Thyroid gland (tissue), 4 donors: Measurements from ENCODE around the gene HDAC9. TPM values are rescaled to one million over a fixed set of nuclear protein-coding genes. Genes with fewer than 3 reads are reported as not detected.

ENCODE experiments used
- DNase-seq, 2 donors: peaks; one replicate each; pipeline ENCODE4 v3.0.0-alpha.2; 2019
- H3K27ac ChIP-seq, 3 donors: fragments of 200-600 bp; sonication (generic); 1 replicate in 2 of 3; 2 replicates in 1 of 3; pipeline ENCODE4 v1.5.1; 2016 to 2019; ENCODE audit warnings: mild to moderate bottlenecking in 1 of 3, moderate library complexity in 1 of 3
- H3K27me3 ChIP-seq: fragments of 200-600 bp; sonication (generic); one replicate; pipeline ENCODE4 v1.5.1; 2019
- H3K36me3 ChIP-seq, 2 donors: fragments of 200-600 bp; sonication (generic); one replicate each; pipeline ENCODE4 v1.5.1; 2016 to 2019
- H3K4me1 ChIP-seq, 2 donors: fragments of 200-600 bp; sonication (generic); one replicate each; pipeline ENCODE4 v1.5.1; 2017 to 2019
- H3K4me3 ChIP-seq, 3 donors: fragments of 200-600 bp; sonication (generic); replicated peaks in 1 of 3; 1 replicate in 2 of 3; 2 replicates in 1 of 3; pipeline ENCODE4 v1.5.1; 2016; ENCODE audit warnings: mild to moderate bottlenecking in 1 of 3
- H3K9me3 ChIP-seq: fragments of 200-600 bp; sonication (generic); one replicate; pipeline ENCODE4 v1.5.1; 2017
- CTCF ChIP-seq, 6 experiments: fragments of 200-600 bp in 3 of 6; fragments of 450-650 bp in 3 of 6; sonication (generic) in 3 of 6; IDR thresholded peaks; one replicate each; pipeline ENCODE4 v1.5.1; 2016 to 2019; ENCODE audit warnings: antibody characterized with exemption in 6 of 6, mild to moderate bottlenecking in 2 of 6, inconsistent platforms in 1 of 6, moderate library complexity in 1 of 6
- POLR2A ChIP-seq, 2 donors: fragments of 450-650 bp; IDR thresholded peaks; one replicate each; pipeline ENCODE4 v1.6.1; 2017; ENCODE audit warnings: antibody characterized with exemption in 2 of 2, mild to moderate bottlenecking in 2 of 2, moderate library complexity in 1 of 2
- WGBS, 2 donors: methylation state at CpG; one replicate each; pipeline ENCODE4 v1.1.5; 2017; 5-methylcytosine and 5-hydroxymethylcytosine counted together
- intact Hi-C: fragments of 100-400 bp; cut with DNase I; formaldehyde crosslinking; loops from one replicate; pipeline ENCODE4 v1.15.1; 2023
- total RNA-seq, 4 donors: library from RNA; depleted of rRNA; stranded (reverse); fragments of >200 nt; gene quantifications; one replicate each; pipeline ENCODE4 v1.2.3, GENCODE V29; 2016

The HDAC9 gene
- total RNA-seq, 4 donors from 2014 or later = 5.4 to 28.2 (median 7.2) TPM

- Histone ChIP-seq H3K9me3 (no peaks in the 10 kb centered on the region), H3K27ac (no peak overlapping the region), H3K36me3 (no peaks in the 10 kb centered on the region), H3K27me3 (no peaks in the 10 kb centered on the region), H3K4me3 (no peak overlapping the region), H3K4me1 (no peaks in the 10 kb centered on the region)
- TF ChIP-seq POLR2A (IDR thresholded peaks at IDR 0.05) (no peak), CTCF (IDR thresholded peaks at IDR 0.05) (no peak)
- WGBS, 2 donors = 82 to 85% methylated on average over 2 of the region's 2 CpGs
- DNase-seq = no peak
- intact Hi-C loops = no loop called here
Observed at GRCh38 chr7:18680576-18680975, 185.0 kb downstream of the HDAC9 start.

GRCh38 chr7:18684916-18685315 is 189.4 kb downstream of the HDAC9 start:
- intact Hi-C loops = no loop called here
- WGBS, 2 donors = 55 to 64% methylated on average over 1 of the region's 1 CpG
- Histone ChIP-seq H3K36me3 (no peaks in the 10 kb centered on the region), H3K27ac (no peak overlapping the region), H3K27me3 (no peaks in the 10 kb centered on the region), H3K9me3 (no peaks in the 10 kb centered on the region), H3K4me3 (no peak overlapping the region), H3K4me1 (no peaks in the 10 kb centered on the region)
- no peak for DNase-seq
- no peak for TF ChIP-seq CTCF (IDR thresholded peaks at IDR 0.05)
- no peak for TF ChIP-seq POLR2A (IDR thresholded peaks at IDR 0.05)

- Histone ChIP-seq H3K36me3 (no peaks in the 10 kb centered on the region), H3K9me3 (no peaks in the 10 kb centered on the region), H3K27ac (no peak overlapping the region), H3K4me3 (no peak overlapping the region), H3K4me1 (no peaks in the 10 kb centered on the region), H3K27me3 (no peaks in the 10 kb centered on the region)
- no peak for DNase-seq
- TF ChIP-seq CTCF (IDR thresholded peaks at IDR 0.05) (no peak), POLR2A (IDR thresholded peaks at IDR 0.05) (no peak)
- intact Hi-C loops = no loop called here
Observed at GRCh38 chr7:18685971-18686370, 190.4 kb downstream of the HDAC9 start.

- Histone ChIP-seq H3K4me1 (no peaks in the 10 kb centered on the region), H3K27ac (no peak overlapping the region), H3K4me3 (no peak overlapping the region), H3K27me3 (no peaks in the 10 kb centered on the region), H3K36me3 (no peaks in the 10 kb centered on the region), H3K9me3 (no peaks in the 10 kb centered on the region)
- WGBS, 2 donors = 85 to 100% methylated on average over 2 of the region's 2 CpGs
- no peak for DNase-seq
- intact Hi-C loops = no loop called here
- TF ChIP-seq POLR2A (IDR thresholded peaks at IDR 0.05) = no peak
- no peak for TF ChIP-seq CTCF (IDR thresholded peaks at IDR 0.05)
Observed at GRCh38 chr7:18689551-18689950, 194.0 kb downstream of the HDAC9 start.

- intact Hi-C loops = no loop called here
- DNase-seq = peak; percentile 8 to 11
- Histone ChIP-seq H3K27ac (no peak overlapping the region), H3K4me1 (no peaks in the 10 kb centered on the region), H3K4me3 (no peak overlapping the region), H3K27me3 (no peaks in the 10 kb centered on the region), H3K9me3 (no peaks in the 10 kb centered on the region), H3K36me3 (no peaks in the 10 kb centered on the region)
- TF ChIP-seq POLR2A (IDR thresholded peaks at IDR 0.05) = no peak
- peak; percentile 13 to 65 (median 42) for TF ChIP-seq CTCF (IDR thresholded peaks at IDR 0.05)
- WGBS, 2 donors = 18 to 26% methylated on average over 4 of the region's 4 CpGs
Observed at GRCh38 chr7:18693406-18693805, 197.9 kb downstream of the HDAC9 start.
